Right ventricle myocardium inferior (tissue), 1 donor: ENCODE measurements around the gene CALHM1. TPM values are rescaled to one million over a fixed set of nuclear protein-coding genes. Genes with fewer than 3 reads are reported as not detected.
"Not testable (repeated sequence)": the region's sequence is repeated elsewhere in the genome, so short reads cannot be mapped to it uniquely, and the experiment has no call there.

Experiments
- ATAC-seq: fragments of 200-7000 bp; cut with Tn5 transposase; one replicate; pipeline ENCODE4 v1.9.1; 2020; ENCODE audit warnings: mild to moderate bottlenecking, moderate library complexity
- DNase-seq: peaks from one replicate; pipeline ENCODE4 v3.0.0; 2021; ENCODE audit errors: missing footprints
- intact Hi-C: fragments of 100-400 bp; cut with DNase I; formaldehyde crosslinking; loops from one replicate; pipeline ENCODE4 v1.11.0; 2022
- total RNA-seq: library from RNA; stranded (reverse); fragmentation: NEBNext Ultra II Directional; extraction: Animal tissue kit (Norgen Biotek cat#: 25700); gene quantifications from one replicate; pipeline ENCODE4 v1.2.1, GENCODE V29; 2021
- donor health status: DM: no; HTN: yes; CAD: no; lungs with severe emphysema.

Gene CALHM1
- total RNA-seq, 1 donor from 2014 or later = not detected

DNA sequence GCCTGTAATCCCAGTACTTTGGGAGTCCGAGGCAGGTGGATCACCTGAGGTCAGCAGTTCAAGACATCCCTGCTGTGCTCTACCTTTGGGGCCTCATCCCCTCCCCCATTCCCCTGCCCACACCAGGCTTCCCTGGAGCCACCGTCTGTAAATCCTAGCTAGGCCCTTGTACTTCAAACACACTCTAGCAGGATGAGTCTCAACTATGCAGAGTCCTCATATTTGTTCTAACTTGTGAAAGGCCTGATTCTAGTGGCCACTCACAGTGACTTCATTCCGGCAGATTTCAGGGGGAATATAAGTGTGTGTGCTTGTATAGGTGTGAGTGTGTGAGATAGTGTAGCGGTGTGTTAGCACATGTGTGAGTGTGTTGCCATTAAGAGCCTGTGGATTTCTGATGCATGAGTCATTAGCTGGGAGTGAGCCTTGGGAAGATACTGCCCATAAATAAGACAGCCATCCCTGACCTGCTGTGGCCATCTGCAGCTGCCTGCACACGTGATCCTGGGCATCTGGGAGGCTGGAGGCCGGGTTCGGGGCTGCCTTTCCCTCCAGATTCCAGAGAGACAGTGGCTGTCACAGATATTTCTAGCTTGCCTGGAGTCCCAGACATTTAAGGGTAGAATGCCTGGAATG, 33.1 kb upstream of the CALHM1 start:
- DNase-seq = no peak
- ATAC-seq = no peak
- intact Hi-C loops = no loop called here

- intact Hi-C loops = no loop called here
- DNase-seq (no peak), ATAC-seq (no peak)
Measured at GRCh38 chr10:103490986-103491314, 32.2 kb upstream of the CALHM1 start.

DNA sequence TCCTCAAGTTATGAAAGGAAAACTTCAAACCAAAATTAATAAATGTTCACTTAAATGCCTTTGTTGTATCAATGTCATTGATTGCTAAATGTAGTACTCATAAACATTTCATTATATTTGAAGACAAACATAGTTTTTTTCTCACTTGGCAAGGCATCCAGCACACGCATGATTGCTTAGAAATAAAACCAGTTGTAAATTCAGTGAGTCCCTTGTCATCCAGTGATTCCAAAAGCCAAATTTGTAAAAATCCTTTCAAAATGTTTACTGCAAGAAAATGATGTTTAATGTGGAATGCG, 28.7 kb upstream of the CALHM1 start:
- intact Hi-C loops = no loop called here
- no peak for ATAC-seq
- no peak for DNase-seq

DNA sequence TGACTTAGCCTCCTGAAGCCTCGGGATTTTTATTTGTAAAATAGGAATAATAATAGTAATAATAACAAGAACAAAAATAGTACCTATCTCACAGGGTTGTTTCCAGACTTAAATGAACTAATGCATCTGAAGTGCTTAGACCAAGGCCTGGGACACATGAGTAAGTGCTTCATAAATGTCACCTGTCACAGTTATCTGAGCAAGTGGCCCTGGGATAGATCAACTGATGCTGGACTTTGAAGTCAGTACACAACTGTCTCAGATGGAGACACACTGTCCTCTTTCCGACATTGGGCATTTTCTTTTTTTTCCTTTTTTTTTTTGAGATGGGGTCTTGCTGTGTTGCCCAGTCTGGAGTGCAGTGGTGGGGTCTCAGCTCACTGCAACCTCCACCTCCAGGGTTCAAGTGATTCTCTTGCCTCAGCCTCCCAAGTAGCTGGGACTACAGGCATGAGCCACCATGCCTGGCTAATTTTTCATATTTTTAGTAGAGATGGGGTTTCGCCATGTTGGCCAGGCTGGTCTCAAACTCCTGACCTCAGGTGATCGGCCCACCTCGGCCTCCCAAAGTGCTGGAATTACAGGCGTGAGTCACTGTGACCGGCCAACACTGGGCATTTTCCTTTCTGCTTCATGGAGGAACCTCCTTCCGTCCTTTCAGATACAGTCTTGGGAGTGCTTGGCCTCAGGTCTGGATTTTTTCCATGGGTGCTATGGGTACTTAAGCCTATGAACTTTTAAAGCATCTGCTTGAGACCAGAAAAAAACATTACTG, 28.1 kb upstream of the CALHM1 start:
- not testable (repeated sequence) for DNase-seq

DNA sequence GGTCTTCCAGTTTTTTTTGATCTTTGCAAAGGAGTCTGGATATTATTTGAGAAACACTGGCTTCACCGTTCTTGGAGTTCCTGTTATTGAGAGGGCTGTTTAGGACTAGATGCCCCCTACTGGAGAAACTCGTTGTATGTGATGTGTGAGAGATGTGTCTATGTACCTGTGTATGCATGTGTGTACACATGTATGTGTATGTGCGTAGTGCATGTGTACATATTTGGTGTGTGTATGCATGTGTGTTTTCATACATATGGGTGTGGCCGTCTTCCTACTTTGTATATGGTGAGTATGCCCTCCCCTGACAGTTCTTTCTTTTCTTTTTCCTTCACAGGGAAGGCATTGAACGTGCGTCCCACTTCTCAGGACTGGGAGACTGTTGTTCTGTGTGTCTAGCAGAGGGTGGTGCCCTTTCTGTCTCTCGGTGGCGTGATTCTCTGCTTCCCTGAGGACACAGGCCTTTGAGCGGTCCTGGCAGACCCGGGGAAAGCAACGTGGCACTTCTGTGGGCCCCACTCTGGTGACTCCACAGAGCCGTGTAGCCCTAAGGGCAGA, 23.4 kb upstream of the CALHM1 start:
- no peak for DNase-seq
- intact Hi-C loops = no loop called here

More for the DNA sequence above, 28.1 kb upstream of the CALHM1 start:
- ATAC-seq, intact Hi-C loops: not testable (repeated sequence)

DNA sequence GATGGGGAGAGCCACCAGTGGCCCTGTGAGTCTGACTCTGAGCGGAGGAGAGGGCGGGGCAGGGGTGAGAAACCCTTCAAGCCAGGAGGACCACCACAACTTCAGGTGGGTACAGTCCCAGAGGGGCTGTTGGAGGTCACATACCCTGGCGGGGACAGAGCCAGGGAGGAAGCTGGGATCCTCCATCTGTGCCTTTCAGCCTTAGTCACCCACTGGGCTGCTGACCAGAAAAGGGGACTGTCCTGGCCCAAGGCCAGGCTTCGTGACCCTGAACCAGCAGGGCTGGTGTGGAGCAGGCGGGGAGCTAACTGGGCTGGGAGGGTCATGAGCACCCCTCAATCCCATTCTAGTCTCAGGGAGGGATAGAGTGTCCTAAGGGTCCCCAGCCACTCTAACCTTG, 21.8 kb upstream of the CALHM1 start:
- ATAC-seq (no peak), DNase-seq (no peak)
- intact Hi-C loops = no loop called here

More for the DNA sequence above, 23.4 kb upstream of the CALHM1 start:
- peak; percentile 59 for ATAC-seq

DNA sequence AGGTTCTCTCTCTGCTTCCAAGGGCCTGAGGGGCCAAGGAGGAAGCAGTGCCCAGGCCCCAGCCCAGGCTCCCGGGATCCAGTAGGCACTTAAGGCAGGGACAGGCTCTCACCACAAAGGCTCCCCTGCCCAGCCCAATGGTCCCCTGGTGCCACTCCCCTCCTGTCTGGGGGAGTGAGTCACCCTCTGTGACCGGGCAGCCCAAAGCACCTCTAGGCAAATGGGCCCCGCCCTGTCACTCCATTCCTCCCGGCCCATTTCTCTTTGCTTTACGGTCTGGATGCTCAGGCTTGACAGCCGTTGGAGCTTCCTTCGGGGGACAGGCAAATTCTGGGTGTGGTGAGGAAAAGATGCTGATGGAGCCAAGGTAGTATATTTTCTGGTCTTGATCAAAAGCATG, 20.4 kb upstream of the CALHM1 start, which contains the start of gene CALHM3:
Gene CALHM3 (minus strand): TSS at position 106 of the 400 bp plus-strand sequence. CDS start 208 bp downstream, outside the sequence.
- intact Hi-C loops = no loop called here
- DNase-seq = no peak
- ATAC-seq = no peak

DNA sequence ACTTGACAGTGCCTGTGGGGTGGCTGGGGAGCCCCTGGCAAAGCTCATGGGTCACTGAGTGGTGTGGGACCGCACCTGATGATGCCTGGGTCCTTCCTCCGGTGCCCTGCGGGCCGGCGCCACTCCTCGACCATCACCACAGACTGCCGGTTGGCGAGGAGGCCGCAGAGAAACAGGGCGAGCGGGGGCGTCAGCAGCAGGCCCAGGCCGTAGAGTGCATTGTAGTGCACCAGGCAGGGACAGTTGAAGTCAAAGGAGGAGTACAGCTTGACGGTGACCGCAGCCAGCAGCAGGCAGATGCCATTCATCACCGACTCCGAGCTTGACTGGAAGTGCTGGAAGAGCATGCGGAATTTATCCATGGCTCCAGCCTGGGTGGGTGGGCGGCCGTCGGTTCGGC, 20.0 kb upstream of the CALHM1 start:
- intact Hi-C loops = no loop called here
- no peak for DNase-seq
- no peak for ATAC-seq

DNA sequence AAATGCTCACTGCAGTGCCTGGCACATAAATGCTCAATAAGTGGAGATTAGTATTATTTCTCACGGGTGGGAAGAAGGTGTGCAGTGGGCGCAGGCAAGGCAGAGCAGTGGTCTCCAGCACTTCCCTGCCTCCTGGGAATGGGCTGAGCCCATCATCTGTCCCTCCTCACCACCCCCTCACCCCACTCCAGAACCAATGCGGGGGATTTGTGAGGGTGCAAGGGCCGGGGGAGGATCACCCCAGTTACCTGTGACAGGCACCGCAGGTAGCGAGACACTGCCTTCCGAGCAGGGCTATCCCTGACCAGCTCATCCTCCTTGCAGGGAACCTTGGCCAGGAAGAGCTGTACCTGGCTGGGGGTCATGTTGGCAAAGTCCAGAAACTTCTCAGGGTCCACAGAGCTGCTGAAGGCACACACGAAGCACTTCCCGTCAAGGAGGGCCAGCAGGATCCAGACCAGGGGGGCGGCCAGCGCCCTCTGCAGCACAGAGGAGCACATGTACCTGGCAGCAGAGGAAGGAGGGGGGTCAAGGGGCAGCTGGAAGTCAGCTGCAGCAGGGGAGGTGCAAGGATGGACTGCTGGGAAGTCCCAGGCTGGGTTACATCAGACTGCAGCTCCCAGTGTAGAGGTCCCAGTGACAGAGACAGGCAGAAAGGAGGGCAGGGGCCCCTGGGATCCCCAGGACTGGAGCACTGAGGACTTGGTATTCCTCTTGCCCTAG, 17.5 kb upstream of the CALHM1 start:
- no peak for ATAC-seq

DNA sequence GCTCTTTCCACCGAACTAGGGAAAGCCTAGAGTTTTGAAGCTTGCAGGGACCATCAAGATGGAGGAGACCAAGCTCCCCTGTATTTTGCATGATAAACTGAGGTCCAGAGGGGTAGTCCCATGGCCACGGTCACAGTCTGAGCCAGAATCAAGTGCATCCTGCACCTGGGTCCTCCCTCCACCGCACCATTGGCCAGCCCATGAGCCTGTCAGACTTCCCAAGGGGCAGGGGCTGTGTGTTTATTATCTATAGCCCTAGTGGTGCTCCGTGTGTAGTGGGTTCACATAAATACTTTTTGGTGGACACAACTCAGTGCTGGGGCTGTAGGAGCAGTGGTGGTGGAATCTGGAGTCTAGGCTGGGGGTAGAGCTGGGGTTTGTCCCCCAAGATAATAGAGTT, 16.7 kb upstream of the CALHM1 start:
- no peak for DNase-seq
- no peak for ATAC-seq
- intact Hi-C loops = no loop called here

More for the DNA sequence above, 17.5 kb upstream of the CALHM1 start:
- DNase-seq = no peak
- intact Hi-C loops = no loop called here

DNA sequence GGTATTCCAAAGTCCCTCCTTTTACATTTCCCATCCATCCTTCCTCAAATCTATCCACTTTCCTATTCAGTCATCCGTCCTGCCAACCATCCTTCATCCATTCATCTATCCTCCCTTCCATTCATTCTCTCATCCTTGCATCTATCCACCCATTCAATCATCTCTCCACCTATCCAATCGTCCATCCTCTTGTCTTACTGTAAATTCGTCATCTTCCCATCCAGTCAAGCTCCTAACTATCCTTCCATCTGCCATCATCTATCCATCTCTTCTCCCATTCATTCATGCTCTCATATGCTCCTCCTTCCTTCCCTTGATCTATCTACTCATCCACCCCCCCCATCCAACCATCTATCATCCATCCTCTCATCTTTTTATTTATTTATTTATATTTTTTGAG, 15.4 kb upstream of the CALHM1 start:
- DNase-seq (no peak), ATAC-seq (no peak)
- intact Hi-C loops = no loop called here

DNA sequence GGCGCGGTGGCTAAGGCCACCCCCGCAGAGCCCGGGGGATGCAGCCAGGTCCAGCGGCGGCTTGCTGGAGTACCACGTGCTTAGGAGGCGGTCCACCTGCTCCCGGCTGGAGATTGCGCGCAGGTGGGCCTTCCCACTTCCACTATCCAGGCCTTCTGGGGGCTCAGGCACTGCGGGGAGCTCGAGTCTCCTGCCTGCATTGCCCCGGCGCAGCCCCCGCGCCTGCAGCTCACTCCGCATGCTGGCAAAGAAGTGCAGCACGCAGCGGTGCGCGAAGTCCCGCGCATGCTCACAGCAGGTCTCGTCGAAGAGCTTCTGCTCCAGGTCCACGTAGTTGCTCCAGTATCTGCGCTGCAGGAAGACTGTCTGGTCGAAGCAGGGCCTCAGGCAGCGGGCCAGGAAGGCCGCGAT, 14.6 kb upstream of the CALHM1 start:
- no peak for ATAC-seq
- DNase-seq = no peak
- intact Hi-C loops = no loop called here

- intact Hi-C loops = no loop called here
- no peak for ATAC-seq
- DNase-seq = no peak
Measured at GRCh38 chr10:103472005-103472404, 13.3 kb upstream of the CALHM1 start.

DNA sequence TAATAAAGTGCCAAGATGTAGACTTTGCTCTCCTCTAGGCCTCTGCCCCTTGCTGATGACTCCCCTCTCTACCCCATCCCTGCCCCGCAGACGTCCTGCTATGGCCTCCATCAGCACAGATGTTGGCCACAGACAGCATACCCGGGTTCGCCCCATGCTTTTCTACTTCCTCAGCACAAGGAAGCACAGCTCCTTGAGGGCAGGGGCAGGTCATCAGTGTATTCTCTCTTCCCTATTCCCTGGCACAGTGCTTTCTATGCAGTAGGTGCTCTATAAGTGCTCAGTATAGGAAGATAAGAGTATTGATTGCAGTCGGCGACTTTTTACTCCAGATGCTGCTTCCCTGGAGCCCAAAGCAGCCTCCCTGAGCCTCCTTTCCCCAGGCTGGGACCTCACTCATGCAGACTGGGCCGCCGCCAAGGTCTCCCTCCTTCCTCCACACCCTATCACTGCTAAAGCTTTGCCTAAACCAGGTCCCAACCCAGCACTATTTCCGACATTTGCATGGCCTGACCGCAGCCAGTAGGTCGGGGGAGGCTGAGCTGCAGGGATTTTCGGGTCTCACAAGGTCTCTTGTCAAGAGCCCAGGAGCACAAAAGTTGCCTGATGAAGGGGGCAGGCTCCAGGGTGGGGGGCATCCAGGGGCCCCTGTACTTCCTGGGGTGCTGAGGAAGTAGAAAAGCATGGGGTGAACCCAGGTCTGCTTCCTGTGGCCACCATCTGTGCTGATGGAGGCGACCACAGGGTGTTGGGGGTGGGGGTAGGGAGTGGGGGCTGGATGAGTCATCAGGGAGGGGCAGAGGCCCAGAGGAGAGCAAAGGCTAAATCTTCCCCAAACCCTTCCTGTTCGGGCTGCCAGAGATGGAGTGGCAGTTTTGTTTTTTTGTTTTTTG, 12.3 kb upstream of the CALHM1 start:
- ATAC-seq = peak; percentile 72
- peak; percentile 83 for DNase-seq
- intact Hi-C loops = no loop called here

- DNase-seq (no peak), ATAC-seq (no peak)
- intact Hi-C loops = no loop called here
Measured at GRCh38 chr10:103469201-103469600, 10.5 kb upstream of the CALHM1 start.

DNA sequence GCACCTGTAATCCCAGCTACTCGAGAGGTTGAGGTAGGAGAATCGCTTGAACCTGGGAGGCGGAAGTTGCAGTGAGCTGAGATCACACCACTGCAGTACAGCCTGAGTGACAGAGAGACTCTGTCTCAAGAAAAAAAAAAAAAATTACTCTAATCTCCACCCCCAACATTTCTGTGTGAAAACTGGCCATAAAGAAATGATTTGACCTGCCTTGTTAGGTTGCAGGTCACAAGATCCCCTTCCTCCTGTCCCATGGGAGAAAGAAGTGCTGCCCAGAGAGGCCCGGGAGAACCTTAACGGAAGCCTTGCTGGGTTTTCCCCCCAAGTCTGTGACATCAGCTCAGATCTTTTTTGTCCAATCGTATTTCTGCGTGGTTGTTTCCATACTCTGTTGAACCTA, 8.7 kb upstream of the CALHM1 start:
- intact Hi-C loops = no loop called here
- DNase-seq (no peak), ATAC-seq (no peak)

DNA sequence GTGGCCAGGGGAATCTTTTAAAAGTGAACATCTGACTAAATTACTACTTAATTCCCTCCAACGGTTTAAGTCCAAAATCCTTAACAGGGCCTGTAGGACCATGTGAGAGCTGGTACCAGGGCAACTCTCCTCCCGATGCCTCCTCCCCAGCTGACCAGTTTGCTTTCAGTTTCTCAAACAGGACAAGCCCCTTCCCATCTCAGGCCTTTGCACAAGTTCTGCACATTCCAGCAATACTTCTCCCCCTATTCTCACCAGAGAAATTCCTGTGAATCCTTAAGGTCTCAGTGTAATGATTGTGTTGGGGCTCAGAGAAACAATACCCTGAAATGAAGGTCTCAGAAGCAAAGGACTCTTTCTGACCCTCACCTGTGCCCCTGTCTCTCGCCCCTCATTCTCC, 8.0 kb upstream of the CALHM1 start:
- no peak for DNase-seq

DNA sequence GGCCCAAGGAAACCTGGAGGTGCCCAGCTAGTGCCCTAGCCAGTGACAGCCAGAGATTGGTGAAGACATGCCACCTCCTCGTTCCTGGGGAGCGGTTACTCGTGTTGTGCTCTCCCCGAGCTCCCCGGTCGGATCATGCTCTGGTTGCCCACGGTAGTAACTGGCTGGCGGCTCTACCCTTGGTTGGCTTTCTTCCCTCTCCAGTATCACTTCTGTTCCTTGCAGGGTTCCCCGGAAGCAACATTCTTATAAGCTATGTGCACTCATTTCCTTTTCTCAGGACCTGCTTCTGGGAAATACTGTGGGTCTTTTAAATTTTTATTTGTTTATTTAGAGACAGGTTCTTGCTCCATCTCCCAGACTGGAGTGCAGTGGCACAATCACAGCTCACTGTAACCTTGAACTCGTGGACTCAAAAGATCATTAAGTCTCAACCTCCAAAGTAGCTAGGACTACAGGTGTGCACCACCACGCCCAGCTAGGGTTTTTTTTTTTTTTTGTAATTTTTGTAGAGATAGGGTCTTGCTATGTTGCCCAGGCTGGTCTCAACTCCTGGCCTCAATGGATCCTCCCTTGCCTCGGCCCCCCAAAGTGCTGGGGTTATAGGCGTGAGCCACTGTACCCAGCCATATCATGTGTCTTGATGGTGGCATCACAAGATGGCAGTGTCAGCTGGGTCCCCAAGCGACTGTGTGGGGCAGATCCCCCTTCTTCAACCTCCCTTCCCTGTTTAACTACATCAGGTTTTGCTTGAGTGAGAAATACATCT, 6.9 kb upstream of the CALHM1 start:
- DNase-seq (no peak), ATAC-seq (no peak)
- intact Hi-C loops = no loop called here

More for the DNA sequence above, 8.0 kb upstream of the CALHM1 start:
- intact Hi-C loops = no loop called here
- no peak for ATAC-seq
